Nephron progenitor cell (in vitro differentiated cells): ENCODE results near the gene MAP2K5.

Experiments used
- DNase-seq: peaks from one replicate; pipeline ENCODE4 v3.0.0; 2021
- H3K27ac Mint-ChIP-seq: 2 replicates; pipeline ENCODE4 v1.8.0; 2021; ENCODE audit warnings: mild to moderate bottlenecking, moderate library complexity, mixed read lengths
- H3K27me3 Mint-ChIP-seq: 2 replicates; pipeline ENCODE4 v1.8.0; 2021; ENCODE audit warnings: mild to moderate bottlenecking, low read depth, mixed read lengths; ENCODE audit not compliant: poor library complexity
- H3K36me3 Mint-ChIP-seq: 2 replicates; pipeline ENCODE4 v1.8.0; 2021; ENCODE audit warnings: low read depth, mixed read lengths
- H3K4me1 Mint-ChIP-seq: 2 replicates; pipeline ENCODE4 v1.8.0; 2021; ENCODE audit warnings: mixed read lengths
- H3K4me3 Mint-ChIP-seq: 2 replicates; pipeline ENCODE4 v1.8.0; 2021; ENCODE audit warnings: mild to moderate bottlenecking, moderate library complexity, mixed read lengths
- H3K9me3 Mint-ChIP-seq: 2 replicates; pipeline ENCODE4 v1.8.0; 2021; ENCODE audit warnings: mild to moderate bottlenecking, moderate library complexity, mixed read lengths
- CTCF ChIP-seq: fragments of 200-600 bp; sonication (generic); IDR thresholded peaks from 2 replicates; pipeline ENCODE4 v1.5.0; 2021; ENCODE audit warnings: antibody characterized with exemption

Gene MAP2K5

GRCh38 chr15:67708500-67708899 lies 166.0 kb downstream of the MAP2K5 start:
- Mint-ChIP-seq H3K4me3 (no peak overlapping the region), H3K36me3 (peaks cover 33% of the 10 kb centered on the region), H3K27ac (peak overlapping the region; percentile 69), H3K27me3 (no peaks in the 10 kb centered on the region), H3K9me3 (peaks cover 3% of the 10 kb centered on the region), H3K4me1 (peaks cover 67% of the 10 kb centered on the region)
- no peak for TF ChIP-seq CTCF
- DNase-seq = no peak

- peaks cover 2% of the 10 kb centered on the region for H3K27me3 Mint-ChIP-seq
- H3K9me3 Mint-ChIP-seq = peaks cover 3% of the 10 kb centered on the region
- peak overlapping the region; percentile 84 for H3K27ac Mint-ChIP-seq
- peak overlapping the region; percentile 29 for H3K4me3 Mint-ChIP-seq
- peaks cover 18% of the 10 kb centered on the region for H3K36me3 Mint-ChIP-seq
- no peak for DNase-seq
- TF ChIP-seq CTCF = no peak
- peaks cover 78% of the 10 kb centered on the region for H3K4me1 Mint-ChIP-seq
Measured at GRCh38 chr15:67715170-67715569, 172.7 kb downstream of the MAP2K5 start.

DNA sequence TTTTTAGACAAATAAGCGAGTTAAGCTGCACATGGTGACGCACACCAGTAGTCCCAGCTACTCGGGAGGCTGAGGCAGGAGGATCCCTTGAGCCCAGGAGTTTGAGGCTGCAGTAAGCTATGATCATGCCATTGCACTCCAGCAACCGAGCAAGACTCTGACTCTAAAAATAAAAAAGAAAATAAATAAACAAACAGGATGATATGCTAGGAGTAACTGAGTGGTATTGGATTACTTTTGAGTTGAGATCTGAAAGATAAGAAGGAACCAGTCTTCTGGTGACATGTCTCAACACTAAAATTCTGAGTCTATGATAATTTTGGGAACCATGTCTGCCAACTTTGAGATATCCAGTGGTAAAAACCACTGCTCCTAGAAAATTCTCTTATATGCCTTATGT lies 173.7 kb downstream of the MAP2K5 start:
- no peak for TF ChIP-seq CTCF
- DNase-seq = no peak
- no peak overlapping the region for H3K4me3 Mint-ChIP-seq
- H3K27ac Mint-ChIP-seq = peak overlapping the region; percentile 84
- H3K36me3 Mint-ChIP-seq = peaks cover 14% of the 10 kb centered on the region
- peaks cover 2% of the 10 kb centered on the region for H3K27me3 Mint-ChIP-seq
- H3K9me3 Mint-ChIP-seq = peaks cover 3% of the 10 kb centered on the region
- H3K4me1 Mint-ChIP-seq = peaks cover 80% of the 10 kb centered on the region

- DNase-seq = no peak
- Mint-ChIP-seq H3K9me3 (no peaks in the 10 kb centered on the region), H3K36me3 (peaks cover 7% of the 10 kb centered on the region), H3K4me3 (no peak overlapping the region), H3K27ac (no peak overlapping the region), H3K27me3 (peaks cover 2% of the 10 kb centered on the region), H3K4me1 (peaks cover 80% of the 10 kb centered on the region)
- TF ChIP-seq CTCF = no peak
Measured at GRCh38 chr15:67717776-67718175, 175.3 kb downstream of the MAP2K5 start.

GRCh38 chr15:67719330-67719959 lies 176.9 kb downstream of the MAP2K5 start:
- Mint-ChIP-seq H3K36me3 (peaks cover 6% of the 10 kb centered on the region), H3K9me3 (peaks cover 2% of the 10 kb centered on the region), H3K4me3 (no peak overlapping the region), H3K4me1 (peaks cover 84% of the 10 kb centered on the region), H3K27ac (no peak overlapping the region), H3K27me3 (peaks cover 2% of the 10 kb centered on the region)
- TF ChIP-seq CTCF = no peak
- no peak for DNase-seq

- H3K36me3 Mint-ChIP-seq = peaks cover 6% of the 10 kb centered on the region
- H3K27me3 Mint-ChIP-seq = no peaks in the 10 kb centered on the region
- H3K27ac Mint-ChIP-seq = peak overlapping the region; percentile 61
- H3K4me3 Mint-ChIP-seq = no peak overlapping the region
- DNase-seq = no peak
- H3K4me1 Mint-ChIP-seq = peaks cover 77% of the 10 kb centered on the region
- H3K9me3 Mint-ChIP-seq = peaks cover 3% of the 10 kb centered on the region
- TF ChIP-seq CTCF = no peak
Measured at GRCh38 chr15:67720556-67721175, 178.2 kb downstream of the MAP2K5 start.
